Measurements from ENCODE around the gene CXXC1.

The CXXC1 gene

GRCh38 chr18:50287441-50288347 lies at the start of gene CXXC1:
Gene CXXC1, minus strand, starts transcription at chr18:50287692. Its CDS starts 103 bp downstream, at chr18:50287589.
- peak; percentile 81 for TF ChIP-seq CTCF (IDR thresholded peaks at IDR 0.05)
- Histone ChIP-seq H3K36me3 (peaks cover 32% of the 10 kb centered on the region), H3K4me3 (ENCODE audit: low read depth in 1 of 2, low read length in 1 of 2) (peak within 1 kb of the TSS; percentile 92), H3K27ac (peak within 1 kb of the TSS; percentile 80), H3K27me3 (no peaks in the 10 kb centered on the region), H3K4me1 (ENCODE audit: control insufficient read depth in 1 of 2, insufficient read depth in 1 of 2, low read depth in 1 of 2, low read length in 1 of 2) (peaks cover 22 to 24% of the 10 kb centered on the region in 2 experiments), H3K9me3 (no peaks in the 10 kb centered on the region)

- H3K27me3 ChIP-seq: no peaks in the 10 kb centered on the region
- no peaks in the 10 kb centered on the region for H3K36me3 ChIP-seq
- H3K27ac ChIP-seq: no peak overlapping the region
- H3K9me3 ChIP-seq: no peaks in the 10 kb centered on the region
- H3K4me3 ChIP-seq (ENCODE audit: low read depth in 1 of 2, low read length in 1 of 2): no peak overlapping the region
- H3K4me1 ChIP-seq (ENCODE audit: control insufficient read depth in 1 of 2, insufficient read depth in 1 of 2, low read depth in 1 of 2, low read length in 1 of 2): no peaks in the 10 kb centered on the region
- no peak for TF ChIP-seq CTCF (IDR thresholded peaks at IDR 0.05)
Observed at GRCh38 chr18:50334546-50335152, 47.2 kb upstream of the CXXC1 start.

- no peaks in the 10 kb centered on the region for H3K9me3 ChIP-seq
- no peak overlapping the region for H3K4me3 ChIP-seq (ENCODE audit: low read depth in 1 of 2, low read length in 1 of 2)
- no peak for TF ChIP-seq CTCF (IDR thresholded peaks at IDR 0.05)
- no peaks in the 10 kb centered on the region for H3K4me1 ChIP-seq (ENCODE audit: control insufficient read depth in 1 of 2, insufficient read depth in 1 of 2, low read depth in 1 of 2, low read length in 1 of 2)
- H3K36me3 ChIP-seq: no peaks in the 10 kb centered on the region
- peaks cover 12% of the 10 kb centered on the region for H3K27me3 ChIP-seq
- H3K27ac ChIP-seq: no peak overlapping the region
Observed at GRCh38 chr18:50331691-50332090, 44.2 kb upstream of the CXXC1 start.

- Histone ChIP-seq H3K4me3 (ENCODE audit: low read depth in 1 of 2, low read length in 1 of 2) (no peak overlapping the region), H3K4me1 (ENCODE audit: control insufficient read depth in 1 of 2, insufficient read depth in 1 of 2, low read depth in 1 of 2, low read length in 1 of 2) (no peaks in the 10 kb centered on the region), H3K27ac (no peak overlapping the region), H3K9me3 (no peaks in the 10 kb centered on the region), H3K27me3 (peaks cover 12% of the 10 kb centered on the region), H3K36me3 (no peaks in the 10 kb centered on the region)
- TF ChIP-seq CTCF (IDR thresholded peaks at IDR 0.05): no peak
Observed at GRCh38 chr18:50330176-50330575, 42.7 kb upstream of the CXXC1 start.

GRCh38 chr18:50327983-50328382 lies 40.5 kb upstream of the CXXC1 start:
- no peak for TF ChIP-seq CTCF (IDR thresholded peaks at IDR 0.05)
- H3K27me3 ChIP-seq: peaks cover 19% of the 10 kb centered on the region
- no peaks in the 10 kb centered on the region for H3K9me3 ChIP-seq
- H3K36me3 ChIP-seq: no peaks in the 10 kb centered on the region
- H3K4me1 ChIP-seq (ENCODE audit: control insufficient read depth in 1 of 2, insufficient read depth in 1 of 2, low read depth in 1 of 2, low read length in 1 of 2): no peaks in the 10 kb centered on the region
- H3K27ac ChIP-seq: no peak overlapping the region
- no peak overlapping the region for H3K4me3 ChIP-seq (ENCODE audit: low read depth in 1 of 2, low read length in 1 of 2)

Data from neutrophil (primary cell).